ENCODE data around the gene GDF9.

DNA sequence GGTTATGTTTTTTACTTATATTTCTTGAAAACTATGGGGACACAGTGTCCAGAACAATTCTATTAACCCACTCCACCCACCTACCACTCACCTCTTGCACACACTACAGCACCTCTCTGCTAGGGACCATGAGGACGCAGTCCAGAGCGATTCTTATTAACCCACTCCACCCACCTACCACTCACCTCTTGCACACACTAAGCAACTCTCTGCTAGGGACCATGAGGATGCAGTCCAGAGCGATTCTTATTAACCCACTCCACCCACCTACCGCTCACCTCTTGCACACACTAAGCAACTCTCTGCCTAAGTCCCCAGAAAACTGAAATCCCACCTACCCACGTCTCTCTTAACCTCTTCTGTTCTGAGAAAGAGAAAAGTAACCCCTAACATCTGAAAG is 33.7 kb downstream of the GDF9 start:
- TF ChIP-seq EGR1 (IDR thresholded peaks at IDR 0.05; ENCODE audit: borderline replicate concordance in 1 of 2, low read depth in 2 of 2, low read length in 2 of 2) (no peak), GATAD2B (conservative IDR thresholded peaks at IDR 0.05; ENCODE audit: low read depth) (no peak), FOXM1 (IDR thresholded peaks at IDR 0.05; ENCODE audit: low read depth, low read length) (no peak), PML (IDR thresholded peaks at IDR 0.05; ENCODE audit: low read length) (no peak), SMC3 (IDR thresholded peaks at IDR 0.05; ENCODE audit: borderline replicate concordance, low read length) (no peak), NFXL1 (IDR thresholded peaks at IDR 0.05; ENCODE audit: borderline replicate concordance) (no peak), ESRRA (IDR thresholded peaks at IDR 0.05; ENCODE audit: low read length) (no peak), ZNF622 (IDR thresholded peaks at IDR 0.05) (no peak)
- TF ChIP-seq, protein P1, sequence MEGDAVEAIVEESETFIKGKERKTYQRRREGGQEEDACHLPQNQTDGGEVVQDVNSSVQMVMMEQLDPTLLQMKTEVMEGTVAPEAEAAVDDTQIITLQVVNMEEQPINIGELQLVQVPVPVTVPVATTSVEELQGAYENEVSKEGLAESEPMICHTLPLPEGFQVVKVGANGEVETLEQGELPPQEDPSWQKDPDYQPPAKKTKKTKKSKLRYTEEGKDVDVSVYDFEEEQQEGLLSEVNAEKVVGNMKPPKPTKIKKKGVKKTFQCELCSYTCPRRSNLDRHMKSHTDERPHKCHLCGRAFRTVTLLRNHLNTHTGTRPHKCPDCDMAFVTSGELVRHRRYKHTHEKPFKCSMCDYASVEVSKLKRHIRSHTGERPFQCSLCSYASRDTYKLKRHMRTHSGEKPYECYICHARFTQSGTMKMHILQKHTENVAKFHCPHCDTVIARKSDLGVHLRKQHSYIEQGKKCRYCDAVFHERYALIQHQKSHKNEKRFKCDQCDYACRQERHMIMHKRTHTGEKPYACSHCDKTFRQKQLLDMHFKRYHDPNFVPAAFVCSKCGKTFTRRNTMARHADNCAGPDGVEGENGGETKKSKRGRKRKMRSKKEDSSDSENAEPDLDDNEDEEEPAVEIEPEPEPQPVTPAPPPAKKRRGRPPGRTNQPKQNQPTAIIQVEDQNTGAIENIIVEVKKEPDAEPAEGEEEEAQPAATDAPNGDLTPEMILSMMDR (IDR thresholded peaks at IDR 0.05 in 2 of 3, conservative IDR thresholded peaks at IDR 0.05 in 1 of 3; ENCODE audit: control insufficient read depth in 2 of 3, extremely low read depth in 1 of 3, insufficient read depth in 1 of 3, low read depth in 3 of 3, low read length in 3 of 3), result no peak
- TF ChIP-seq, protein P2, sequence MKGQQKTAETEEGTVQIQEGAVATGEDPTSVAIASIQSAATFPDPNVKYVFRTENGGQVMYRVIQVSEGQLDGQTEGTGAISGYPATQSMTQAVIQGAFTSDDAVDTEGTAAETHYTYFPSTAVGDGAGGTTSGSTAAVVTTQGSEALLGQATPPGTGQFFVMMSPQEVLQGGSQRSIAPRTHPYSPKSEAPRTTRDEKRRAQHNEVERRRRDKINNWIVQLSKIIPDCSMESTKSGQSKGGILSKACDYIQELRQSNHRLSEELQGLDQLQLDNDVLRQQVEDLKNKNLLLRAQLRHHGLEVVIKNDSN (IDR thresholded peaks at IDR 0.05; ENCODE audit: borderline replicate concordance, extremely low read length, insufficient read depth, low read depth, low read length), result no peak

All from GM12878 (cell line).